ENCODE measurements around the gene DNAAF3.

The DNAAF3 gene

DNA sequence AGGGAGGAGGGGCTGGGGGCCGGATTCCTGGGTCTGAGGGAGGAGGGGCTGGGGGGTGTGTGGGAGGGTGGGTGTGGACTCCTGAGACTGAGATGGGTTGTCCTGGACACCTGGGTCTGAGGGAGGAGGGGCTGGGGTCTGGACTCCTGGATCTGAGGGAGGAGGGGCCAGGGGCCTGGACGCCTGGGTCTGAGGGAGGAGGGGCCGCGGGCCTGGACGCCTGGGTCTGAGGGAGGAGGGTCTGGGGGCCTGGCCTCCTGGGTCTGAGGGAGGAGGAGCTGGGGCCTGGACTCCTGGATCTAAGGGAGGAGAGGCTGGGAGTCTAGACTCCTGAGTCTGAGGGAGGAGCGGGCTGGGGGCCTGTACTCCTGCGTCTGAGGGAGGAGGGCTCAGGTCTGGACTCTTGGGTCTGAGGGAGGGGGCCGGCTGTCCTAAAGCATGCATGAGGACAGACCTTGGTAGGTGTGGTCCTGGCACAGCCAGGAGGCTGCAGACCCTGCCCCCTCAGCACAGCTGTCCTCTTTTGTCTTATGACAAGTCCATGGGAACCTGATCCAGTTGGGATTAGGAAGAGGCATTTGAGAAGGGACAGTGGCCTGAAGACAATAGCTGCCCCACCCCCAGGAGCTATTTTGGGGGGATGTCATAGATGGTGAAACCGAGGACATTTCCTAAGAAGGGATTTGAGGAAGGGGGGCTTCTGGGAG is 18.7 kb downstream of the DNAAF3 start:
- Histone ChIP-seq H3K4me2 (ENCODE audit: low read length) (no peak overlapping the region), H3K36me3 (ENCODE audit: control insufficient read depth, insufficient read depth, low read length) (no peaks in the 10 kb centered on the region), H3K9me3 (ENCODE audit: control insufficient read depth, low read length) (no peaks in the 10 kb centered on the region), H3K4me1 (no peaks in the 10 kb centered on the region), H3K4me3 (ENCODE audit: low read depth, low read length) (no peak overlapping the region), H3K27me3 (ENCODE audit: control insufficient read depth, insufficient read depth, low read length) (no peaks in the 10 kb centered on the region), H3K27ac (no peak overlapping the region), H2AFZ (no peak overlapping the region), H3K79me2 (no peaks in the 10 kb centered on the region), H3K9ac (no peak overlapping the region)
- TF ChIP-seq, protein P1, sequence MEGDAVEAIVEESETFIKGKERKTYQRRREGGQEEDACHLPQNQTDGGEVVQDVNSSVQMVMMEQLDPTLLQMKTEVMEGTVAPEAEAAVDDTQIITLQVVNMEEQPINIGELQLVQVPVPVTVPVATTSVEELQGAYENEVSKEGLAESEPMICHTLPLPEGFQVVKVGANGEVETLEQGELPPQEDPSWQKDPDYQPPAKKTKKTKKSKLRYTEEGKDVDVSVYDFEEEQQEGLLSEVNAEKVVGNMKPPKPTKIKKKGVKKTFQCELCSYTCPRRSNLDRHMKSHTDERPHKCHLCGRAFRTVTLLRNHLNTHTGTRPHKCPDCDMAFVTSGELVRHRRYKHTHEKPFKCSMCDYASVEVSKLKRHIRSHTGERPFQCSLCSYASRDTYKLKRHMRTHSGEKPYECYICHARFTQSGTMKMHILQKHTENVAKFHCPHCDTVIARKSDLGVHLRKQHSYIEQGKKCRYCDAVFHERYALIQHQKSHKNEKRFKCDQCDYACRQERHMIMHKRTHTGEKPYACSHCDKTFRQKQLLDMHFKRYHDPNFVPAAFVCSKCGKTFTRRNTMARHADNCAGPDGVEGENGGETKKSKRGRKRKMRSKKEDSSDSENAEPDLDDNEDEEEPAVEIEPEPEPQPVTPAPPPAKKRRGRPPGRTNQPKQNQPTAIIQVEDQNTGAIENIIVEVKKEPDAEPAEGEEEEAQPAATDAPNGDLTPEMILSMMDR (IDR thresholded peaks at IDR 0.05) = no peak

DNA sequence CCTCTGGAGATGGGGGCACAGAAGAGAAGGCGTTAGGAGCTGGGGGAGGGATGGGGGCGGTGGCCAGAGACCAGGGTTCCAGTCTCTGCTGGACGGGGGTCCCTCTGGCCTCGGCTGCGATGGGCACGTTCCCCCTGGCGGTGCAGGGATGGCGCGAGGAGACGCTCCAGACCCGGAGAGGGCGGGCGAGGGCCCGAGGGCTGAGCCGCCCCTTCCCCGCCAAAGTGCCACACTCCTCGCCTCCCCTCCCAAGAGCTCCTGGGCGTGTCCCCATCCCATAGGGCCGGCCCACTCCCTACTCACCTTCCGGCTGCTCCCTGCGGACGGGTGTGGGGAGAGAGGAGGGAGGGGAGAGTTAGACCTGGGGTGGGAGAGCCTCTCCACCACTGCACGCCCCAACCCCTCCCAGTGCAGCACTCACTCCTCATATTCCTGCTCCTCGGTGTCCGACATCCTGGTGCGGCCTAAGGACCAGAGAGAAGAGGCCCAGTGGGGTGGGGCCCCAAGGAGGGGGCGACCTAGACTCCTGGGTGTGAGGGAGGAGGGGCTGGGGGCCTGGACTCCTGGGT is 19.6 kb downstream of the DNAAF3 start:
- H2AFZ ChIP-seq = no peak overlapping the region
- no peaks in the 10 kb centered on the region for H3K9me3 ChIP-seq (ENCODE audit: control insufficient read depth, low read length)
- TF ChIP-seq, protein P1 (IDR thresholded peaks at IDR 0.05) = no peak
- H3K4me1 ChIP-seq = no peaks in the 10 kb centered on the region
- peak overlapping the region; percentile 34 for H3K4me3 ChIP-seq (ENCODE audit: low read depth, low read length)
- no peaks in the 10 kb centered on the region for H3K79me2 ChIP-seq
- no peaks in the 10 kb centered on the region for H3K36me3 ChIP-seq (ENCODE audit: control insufficient read depth, insufficient read depth, low read length)
- peak overlapping the region; percentile 62 for H3K4me2 ChIP-seq (ENCODE audit: low read length)
- H3K27ac ChIP-seq = no peak overlapping the region
- H3K9ac ChIP-seq = no peak overlapping the region
- H3K27me3 ChIP-seq (ENCODE audit: control insufficient read depth, insufficient read depth, low read length) = no peaks in the 10 kb centered on the region

DNA sequence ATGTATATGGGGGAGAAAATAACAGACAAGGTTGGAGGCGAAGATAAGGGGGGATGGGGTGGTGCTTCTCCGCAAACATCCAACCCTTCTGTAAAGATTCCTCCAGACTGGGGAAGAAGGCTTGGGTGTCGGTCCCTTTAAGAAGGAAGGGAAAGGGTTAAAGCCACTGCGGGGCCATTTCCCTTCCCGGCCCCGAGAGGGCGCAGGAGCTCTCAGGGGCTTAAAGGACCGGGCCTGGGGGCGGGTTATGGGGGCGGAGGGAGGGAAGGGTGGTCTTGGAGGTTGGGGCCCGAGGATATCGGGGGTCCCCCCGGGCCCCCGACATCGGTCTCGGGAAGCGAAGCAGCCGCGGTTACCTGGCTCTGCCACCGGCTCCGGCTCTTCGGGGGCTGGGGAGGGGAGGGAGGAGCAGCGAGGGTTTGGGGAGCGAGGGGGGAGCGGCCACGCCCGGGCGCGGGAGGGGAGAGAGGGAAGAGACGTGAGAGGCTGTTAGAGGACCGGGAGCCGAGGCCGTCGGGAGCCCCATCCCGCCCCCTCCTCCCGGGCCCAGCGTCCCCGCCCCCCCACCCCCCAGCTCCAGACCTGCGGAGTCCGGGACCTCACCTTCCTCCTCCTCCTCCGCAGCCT is 20.2 kb downstream of the DNAAF3 start:
- no peaks in the 10 kb centered on the region for H3K27me3 ChIP-seq (ENCODE audit: control insufficient read depth, insufficient read depth, low read length)
- no peaks in the 10 kb centered on the region for H3K79me2 ChIP-seq
- H3K9me3 ChIP-seq (ENCODE audit: control insufficient read depth, low read length) = no peaks in the 10 kb centered on the region
- H3K4me3 ChIP-seq (ENCODE audit: low read depth, low read length) = peak overlapping the region; percentile 34
- TF ChIP-seq, protein P1 (IDR thresholded peaks at IDR 0.05) = peak; percentile 21
- H3K4me1 ChIP-seq = no peaks in the 10 kb centered on the region
- no peak overlapping the region for H3K9ac ChIP-seq
- H3K4me2 ChIP-seq (ENCODE audit: low read length) = peak overlapping the region; percentile 62
- H3K36me3 ChIP-seq (ENCODE audit: control insufficient read depth, insufficient read depth, low read length) = no peaks in the 10 kb centered on the region
- no peak overlapping the region for H3K27ac ChIP-seq
- H2AFZ ChIP-seq = no peak overlapping the region

DNA sequence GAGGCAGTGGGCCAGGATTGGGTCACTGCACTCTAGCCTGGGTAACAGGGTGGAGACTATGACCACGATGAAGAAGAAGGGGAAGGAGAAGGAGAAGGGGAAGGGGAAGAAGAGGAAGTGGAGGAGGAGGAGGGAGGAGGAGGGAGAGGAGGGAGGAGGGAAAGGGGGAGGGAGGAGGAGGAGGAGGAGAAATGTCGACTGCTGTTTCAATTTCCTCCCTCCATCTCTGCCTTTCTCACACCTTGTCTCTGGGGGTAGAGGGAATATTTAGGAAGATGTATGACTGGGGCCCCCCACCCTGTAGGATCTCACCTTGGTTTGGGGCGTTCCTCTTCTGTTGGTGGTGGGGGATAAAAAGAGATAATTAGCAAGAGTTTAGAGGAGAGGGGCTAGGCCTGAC is 21.2 kb downstream of the DNAAF3 start:
- Histone ChIP-seq H3K9me3 (ENCODE audit: control insufficient read depth, low read length) (no peaks in the 10 kb centered on the region), H3K36me3 (ENCODE audit: control insufficient read depth, insufficient read depth, low read length) (no peaks in the 10 kb centered on the region), H3K27me3 (ENCODE audit: control insufficient read depth, insufficient read depth, low read length) (no peaks in the 10 kb centered on the region), H3K9ac (no peak overlapping the region), H3K79me2 (no peaks in the 10 kb centered on the region), H3K4me2 (ENCODE audit: low read length) (no peak overlapping the region), H3K4me1 (no peaks in the 10 kb centered on the region), H3K27ac (no peak overlapping the region), H2AFZ (no peak overlapping the region), H3K4me3 (ENCODE audit: low read depth, low read length) (no peak overlapping the region)
- TF ChIP-seq, protein P1 (IDR thresholded peaks at IDR 0.05) = no peak
